MCF 10A (cell line): ENCODE results near the gene C1QTNF6. TPM values are rescaled to one million over a fixed set of nuclear protein-coding genes. Genes with fewer than 3 reads are reported as not detected.
A peak's percentile ranks its signal among the peaks of the same experiment; 100 is the strongest.

Source experiments
- BruUV-seq: library from RNA; stranded (reverse); fragments of 400-500 nt; replicated peaks from 2 replicates; lab custom pipeline; 2021; lab: Mats Ljungman, UMichigan
- CTCF ChIA-PET: fragments of 300-600 bp; sonication (Branson Sonifier 250); formaldehyde crosslinking; extraction: SDS; loops from one replicate; lab custom pipeline; 2021; ENCODE audit warnings: antibody characterized with exemption, inconsistent platforms; lab: Yijun Ruan, JAX
- POLR2A ChIA-PET: fragments of 300-600, 350-650 bp; sonication (Branson Sonifier 250); formaldehyde crosslinking; extraction: SDS; loops from one replicate; lab custom pipeline; 2020; ENCODE audit warnings: antibody characterized with exemption, inconsistent platforms; lab: Yijun Ruan, JAX
- DNase-seq: peaks from one replicate; pipeline ENCODE4 v3.0.0-alpha.2; 2018; ENCODE audit not compliant: unreplicated experiment
- H3K27ac Mint-ChIP-seq: one replicate; pipeline ENCODE4 v1.8.0; 2022; ENCODE audit warnings: mild to moderate bottlenecking, low read depth, mixed read lengths; ENCODE audit not compliant: unreplicated experiment
- H3K27me3 Mint-ChIP-seq: one replicate; pipeline ENCODE4 v1.8.0; 2022; ENCODE audit warnings: mixed read lengths; ENCODE audit not compliant: insufficient read depth, unreplicated experiment
- H3K36me3 Mint-ChIP-seq: one replicate; pipeline ENCODE4 v1.8.0; 2022; ENCODE audit warnings: mild to moderate bottlenecking, moderate library complexity, mixed read lengths; ENCODE audit not compliant: insufficient read depth, unreplicated experiment
- H3K4me1 Mint-ChIP-seq: one replicate; pipeline ENCODE4 v1.8.0; 2022; ENCODE audit warnings: mixed read lengths; ENCODE audit not compliant: insufficient read depth, unreplicated experiment
- H3K4me3 Mint-ChIP-seq: one replicate; pipeline ENCODE4 v1.8.0; 2022; ENCODE audit warnings: mild to moderate bottlenecking, moderate library complexity, mixed read lengths; ENCODE audit not compliant: unreplicated experiment
- H3K9me3 Mint-ChIP-seq: one replicate; pipeline ENCODE4 v1.8.0; 2022; ENCODE audit warnings: mixed read lengths; ENCODE audit not compliant: unreplicated experiment
- CTCF ChIP-seq: fragments of 200-600 bp; IDR thresholded peaks from one replicate; pipeline ENCODE4 v1.8.0; 2022; ENCODE audit warnings: antibody characterized with exemption, mild to moderate bottlenecking; ENCODE audit not compliant: unreplicated experiment
- intact Hi-C: fragments of 100-400 bp; cut with micrococcal nuclease; formaldehyde crosslinking; loops from 2 replicates; pipeline ENCODE4 v1.14.1; 2022
- total RNA-seq: library from RNA; stranded (reverse); gene quantifications from 2 replicates; pipeline ENCODE4 v1.2.3, GENCODE V29; 2022

Gene C1QTNF6
- total RNA-seq, 1 experiment from 2014 or later = 6.6 TPM

DNA sequence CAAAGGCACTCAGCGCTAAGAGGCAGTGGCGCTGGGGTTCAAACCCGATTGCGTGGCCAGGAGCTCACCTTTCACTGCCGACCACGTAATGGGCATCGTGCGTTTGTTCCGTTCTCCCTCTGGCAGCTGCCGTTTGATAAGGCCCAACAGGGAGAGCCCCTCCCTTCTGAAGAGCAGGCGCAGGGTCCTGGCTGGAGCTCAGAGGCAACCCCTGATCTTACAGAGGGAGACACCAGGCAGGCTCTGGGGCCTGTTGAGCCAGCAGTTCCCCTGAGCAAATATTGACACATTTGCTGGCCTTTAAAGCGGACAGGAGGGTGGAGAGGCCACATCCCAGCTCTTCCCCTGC is 11.7 kb upstream of the C1QTNF6 start:
- CTCF ChIA-PET = interaction anchor here (0.6 to 3.4 kb wide), 27 partner anchors 10 to 506 kb away, joined by 3 to 23 read pairs (median 4); partner anchors contain the start of gene RAC2
- Mint-ChIP-seq H3K4me3 (peak overlapping the region; percentile 81), H3K36me3 (no peaks in the 10 kb centered on the region), H3K4me1 (peaks cover 25% of the 10 kb centered on the region), H3K27ac (peak overlapping the region; percentile 35), H3K27me3 (no peaks in the 10 kb centered on the region), H3K9me3 (no peaks in the 10 kb centered on the region)
- intact Hi-C loops = loop anchor here (1.0 to 10.0 kb wide), 3 partner anchors 121 to 417 kb away; no protein-coding TSS in a partner anchor
- no TSS peak for BruUV-seq
- POLR2A ChIA-PET = interaction anchor here (0.6 to 1.8 kb wide), 17 partner anchors 14 to 1508 kb away, joined by 3 to 9 read pairs (median 3); partner anchors contain the start of genes FOXRED2, IFT27 and TST
- DNase-seq = no peak
- TF ChIP-seq CTCF = no peak

DNA sequence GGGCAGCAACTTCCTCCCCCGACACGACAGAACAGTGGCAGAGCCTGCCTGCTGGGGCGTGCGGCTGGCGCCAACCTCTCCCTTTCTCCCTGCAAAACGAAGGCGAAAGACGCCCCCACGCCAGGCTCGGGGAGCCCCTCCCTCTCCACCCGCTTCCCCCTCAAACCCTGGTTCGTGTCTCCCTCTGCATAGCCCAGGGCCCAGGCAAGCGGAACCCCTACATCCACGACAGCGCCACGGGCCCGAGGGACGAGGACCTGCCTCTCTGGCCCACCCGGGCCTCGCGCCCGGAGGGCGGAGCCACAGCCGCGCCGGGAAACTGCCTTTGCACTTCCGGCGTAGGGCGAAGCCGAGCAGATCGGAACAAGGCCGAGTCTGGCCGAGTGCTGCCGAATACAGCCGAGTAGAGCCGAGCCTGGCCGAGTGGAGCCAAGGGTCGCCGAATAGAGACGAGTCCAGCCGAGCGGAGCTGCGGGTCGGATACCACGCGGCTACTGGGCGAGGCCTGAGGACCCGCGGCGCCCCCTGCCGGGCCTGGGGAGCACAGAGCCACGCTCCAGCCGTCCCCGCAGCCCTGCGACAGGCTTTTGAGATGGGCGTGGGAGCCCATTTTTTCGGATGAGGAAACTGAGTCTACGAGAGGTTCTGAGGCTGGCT is 11.2 kb upstream of the C1QTNF6 start:
- Mint-ChIP-seq H3K27me3 (no peaks in the 10 kb centered on the region), H3K27ac (peak overlapping the region; percentile 35)

GRCh38 chr22:37198258-37199102 is 10.4 kb upstream of the C1QTNF6 start:
- no TSS peak for BruUV-seq
- H3K4me1 Mint-ChIP-seq = peaks cover 25% of the 10 kb centered on the region
- H3K9me3 Mint-ChIP-seq = no peaks in the 10 kb centered on the region
- peak overlapping the region; percentile 90 for H3K27ac Mint-ChIP-seq
- intact Hi-C loops = loop anchor here (1.0 to 10.0 kb wide), 4 partner anchors 32 to 416 kb away; no protein-coding TSS in a partner anchor
- H3K36me3 Mint-ChIP-seq = no peaks in the 10 kb centered on the region
- peak; percentile 89 for TF ChIP-seq CTCF
- DNase-seq = peak; percentile 82
- ChIA-PET CTCF (interaction anchor here (0.6 to 3.4 kb wide), 31 partner anchors 12 to 692 kb away, joined by 3 to 23 read pairs (median 4); partner anchors contain the start of gene FOXRED2), POLR2A (interaction anchor here (0.6 to 2.0 kb wide), 25 partner anchors 20 to 692 kb away, joined by 3 to 14 read pairs (median 4); partner anchors contain the start of genes FOXRED2, IFT27, MPST and RAC2)
- H3K27me3 Mint-ChIP-seq = no peaks in the 10 kb centered on the region
- peak overlapping the region; percentile 81 for H3K4me3 Mint-ChIP-seq

More for the DNA sequence above, 11.2 kb upstream of the C1QTNF6 start:
- intact Hi-C loops = loop anchor here (1.0 to 10.0 kb wide), 3 partner anchors 121 to 417 kb away; no protein-coding TSS in a partner anchor
- POLR2A ChIA-PET = interaction anchor here (0.6 to 1.8 kb wide), 18 partner anchors 15 to 1508 kb away, joined by 3 to 9 read pairs (median 3); partner anchors contain the start of genes FOXRED2, IFT27 and TST
- CTCF ChIA-PET = interaction anchor here (0.6 to 3.4 kb wide), 31 partner anchors 11 to 629 kb away, joined by 3 to 23 read pairs (median 4); partner anchors contain the start of gene RAC2
- DNase-seq = peak; percentile 97
- BruUV-seq = no TSS peak
- Mint-ChIP-seq H3K36me3 (no peaks in the 10 kb centered on the region), H3K4me1 (peaks cover 25% of the 10 kb centered on the region), H3K4me3 (peak overlapping the region; percentile 81), H3K9me3 (no peaks in the 10 kb centered on the region)
- peak; percentile 87 for TF ChIP-seq CTCF
